Cardiac septum (tissue), 1 donor: Measurements from ENCODE around the gene SLC2A1. TPM values are rescaled to one million over a fixed set of nuclear protein-coding genes. Genes with fewer than 3 reads are reported as not detected.

Experiments used
- total RNA-seq: library from RNA; stranded (reverse); fragmentation: NEBNext Ultra II Directional; extraction: Animal tissue kit (Norgen Biotek cat#: 25700); gene quantifications from one replicate; pipeline ENCODE4 v1.2.1, GENCODE V29; 2021
- donor health status: DM: no; HTN: no; CAD: no.

The SLC2A1 gene
- total RNA-seq, 1 donor from 2014 or later, result 31.9 TPM

Other genes starting within 250 kb of the SLC2A1 start
- gene CLDN19, start 218.6 kb downstream of the SLC2A1 start, total RNA-seq, result not detected
- 12.2 TPM for gene P3H1, start 191.8 kb downstream of the SLC2A1 start, total RNA-seq
- gene C1orf50, start 191.6 kb downstream of the SLC2A1 start, total RNA-seq, result 11.0 TPM
- not detected for gene TMEM269, start 173.9 kb downstream of the SLC2A1 start, total RNA-seq
- gene ERMAP, start 141.7 kb downstream of the SLC2A1 start, total RNA-seq, result 8.5 TPM
- gene SVBP, start 141.5 kb downstream of the SLC2A1 start, total RNA-seq, result 17.7 TPM
- gene ZNF691, start 112.3 kb downstream of the SLC2A1 start, total RNA-seq, result 6.5 TPM
- gene EBNA1BP2, start 213.4 kb upstream of the SLC2A1 start, total RNA-seq, result 26.7 TPM
- gene CFAP57, start 213.5 kb upstream of the SLC2A1 start, total RNA-seq, result 0.13 TPM